HepG2 (cell line): ENCODE data around the gene TK2. TPM values are rescaled to one million over a fixed set of nuclear protein-coding genes. Genes with fewer than 3 reads are reported as not detected.
A peak's percentile ranks its signal among the peaks of the same experiment; 100 is the strongest.

ENCODE experiments used
- ATAC-seq: fragments of 200-7000 bp; cut with Tn5 transposase; 3 replicates; pipeline ENCODE4 v1.9.1; 2020; ENCODE audit warnings: mild to moderate bottlenecking, moderate library complexity
- BruUV-seq: library from RNA; stranded (reverse); fragments of 400-500 nt; replicated peaks from 2 replicates; lab custom pipeline; 2021; lab: Mats Ljungman, UMichigan
- CTCF ChIA-PET: fragments of 300-600 bp; formaldehyde crosslinking; extraction: SDS; loops from one replicate; lab custom pipeline; 2021; ENCODE audit warnings: low total read pairs, inconsistent platforms, low intra/inter-chr PET ratio; lab: Yijun Ruan, JAX
- POLR2A ChIA-PET: fragments of 350-600 bp; sonication (Branson Sonifier 250); formaldehyde crosslinking; loops from one replicate; lab custom pipeline; 2020; ENCODE audit warnings: antibody characterized with exemption, inconsistent platforms; lab: Yijun Ruan, JAX
- DNase-seq: peaks from one replicate; pipeline ENCODE4 v3.0.0-alpha.2; 2015; ENCODE audit warnings: low spot score
- FAIRE-seq: peaks from 3 replicates; lab custom pipeline; 2011; peaks lifted over from hg19 to GRCh38; lab: Jason Lieb, UNC
- H2AFZ ChIP-seq: one replicate; pipeline ENCODE4 v1.6.1; 2011; ENCODE audit warnings: low read length, inconsistent platforms
- H3K27ac ChIP-seq: fragments of 300-600 bp; 3 replicates; pipeline ENCODE4 v1.8.0; 2011; ENCODE audit warnings: mixed run types, mild to moderate bottlenecking, mixed read lengths, low read length, inconsistent platforms; ENCODE audit not compliant: insufficient read depth; ENCODE audit errors: extremely low read length
- H3K27me3 ChIP-seq, 2 experiments: fragments of 200-600 bp in 1 of 2; 2 replicates in 1 of 2; 3 replicates in 1 of 2; pipeline versions ENCODE4 v1.6.0 to v1.8.0; 2011; ENCODE audit warnings: low read length in 2 of 2, mild to moderate bottlenecking in 2 of 2, moderate library complexity in 2 of 2, inconsistent platforms in 1 of 2; ENCODE audit not compliant: insufficient read depth in 2 of 2, control insufficient read depth in 1 of 2
- H3K36me3 ChIP-seq, 2 experiments: fragments of 200-600 bp in 1 of 2; replicated peaks in 1 of 2; 2 replicates in 1 of 2; 3 replicates in 1 of 2; pipeline versions ENCODE4 v1.5.1 to v1.8.0; 2011; ENCODE audit warnings: low read length in 2 of 2, inconsistent platforms in 1 of 2; ENCODE audit not compliant: insufficient read depth in 2 of 2, control insufficient read depth in 1 of 2
- H3K4me1 ChIP-seq: 2 replicates; pipeline ENCODE4 v1.5.1; 2012; ENCODE audit warnings: low read length, inconsistent platforms; ENCODE audit not compliant: insufficient read depth
- H3K4me2 ChIP-seq: 2 replicates; pipeline ENCODE4 v1.6.0; 2011; ENCODE audit warnings: low read depth, low read length, inconsistent platforms
- H3K4me3 ChIP-seq, 3 experiments: fragments of 200-600 bp in 1 of 3; sonication (generic), shearing (Covaris generic) in 1 of 3; replicated peaks in 1 of 3; 2 replicates each; pipeline ENCODE4 v1.5.1; 2011 to 2016; ENCODE audit warnings: low read length in 3 of 3, inconsistent platforms in 2 of 3, low read depth in 2 of 3, mild to moderate bottlenecking in 2 of 3, control low read depth in 1 of 3, mixed read lengths in 1 of 3; ENCODE audit not compliant: insufficient read depth in 1 of 3
- H3K79me2 ChIP-seq: one replicate; pipeline ENCODE4 v1.6.1; 2011; ENCODE audit warnings: low read length, inconsistent platforms; ENCODE audit not compliant: insufficient read depth
- H3K9ac ChIP-seq: 2 replicates; pipeline ENCODE4 v1.6.0; 2011; ENCODE audit warnings: mild to moderate bottlenecking, low read depth, low read length, inconsistent platforms; ENCODE audit not compliant: insufficient read depth
- H3K9me3 ChIP-seq: 2 replicates; pipeline ENCODE4 v1.5.1; 2012; ENCODE audit warnings: mild to moderate bottlenecking, low read length
- H4K20me1 ChIP-seq: 2 replicates; pipeline ENCODE4 v1.6.0; 2011; ENCODE audit warnings: inconsistent platforms, mild to moderate bottlenecking, low read length, moderate library complexity; ENCODE audit not compliant: insufficient read depth
- MAFG ChIP-seq: sonication (generic); formaldehyde crosslinking; IDR thresholded peaks from 2 replicates; pipeline ENCODE4 v1.5.1; 2020; ENCODE audit warnings: mild to moderate bottlenecking, missing genetic modification reagents
- MATR3 ChIP-seq: sonication (generic); formaldehyde crosslinking; IDR thresholded peaks from 2 replicates; pipeline ENCODE4 v1.4.0; 2020; ENCODE audit warnings: missing genetic modification reagents
- ZNF580 ChIP-seq: IDR thresholded peaks from 2 replicates; pipeline ENCODE4 v1.6.1; 2016; ENCODE audit warnings: low read depth, borderline replicate concordance
- ZNF768 ChIP-seq: sonication (generic); formaldehyde crosslinking; IDR thresholded peaks from 2 replicates; pipeline ENCODE4 v1.4.0; 2020; ENCODE audit warnings: missing genetic modification reagents
- ZSCAN21 ChIP-seq: sonication (generic); formaldehyde crosslinking; IDR thresholded peaks from 2 replicates; pipeline ENCODE4 v1.8.0; 2022; ENCODE audit warnings: mild to moderate bottlenecking, missing genetic modification reagents, moderate library complexity, borderline replicate concordance
- WGBS: methylation state at CpG from one replicate; pipeline ENCODE4 v1.1.6; 2017; ENCODE audit warnings: low lambda C conversion rate; 5-methylcytosine and 5-hydroxymethylcytosine counted together
- in situ Hi-C: cut with HindIII; loops from 2 replicates; pipeline ENCODE4 v1.10.0; 2017; ENCODE audit warnings: low pct_unique_long_range_greater_than_20kb; ENCODE audit not compliant: extremely low pct_ligation_motif_present
- intact Hi-C: fragments of 100-400 bp; cut with micrococcal nuclease; formaldehyde crosslinking; loops from one replicate; pipeline ENCODE4 v1.10.0; 2022; ENCODE audit not compliant: unreplicated experiment
- polyA plus RNA-seq, 8 experiments: library from polyadenylated mRNA; depleted of rRNA in 3 of 8; stranded (reverse) in 7 of 8; unstranded in 1 of 8; fragments of >200 nt; fragmentation: Illumina TruSeq in 4 of 8; extraction: Trizol in 4 of 8; gene quantifications; 2 replicates each; pipeline versions ENCODE4 v1.2.1 to v1.2.3, GENCODE V29; 2011 to 2016; ENCODE audit warnings: low read depth in 4 of 8, missing spikeins in 1 of 8, mixed read lengths in 1 of 8; ENCODE audit not compliant: insufficient read depth in 1 of 8
- small RNA-seq, 3 experiments: library from RNA; depleted of rRNA; stranded (forward); fragments of <200 nt; gene quantifications; one replicate each; pipeline ENCODE3, GENCODE V24; 2012; ENCODE audit warnings: low read depth in 2 of 3, low replicate concordance in 1 of 3; ENCODE audit not compliant: insufficient read length in 3 of 3, insufficient read depth in 2 of 3
- total RNA-seq, 5 experiments: library from RNA; depleted of rRNA; stranded (reverse); fragments of >200 nt; fragmentation: Illumina TruSeq; extraction: Trizol; gene quantifications; 2 replicates each; pipeline ENCODE4 v1.2.3, GENCODE V29; 2016; ENCODE audit warnings: low read depth in 1 of 5

TK2 gene
- total and polyA plus RNA-seq, 2 of the 13 experiments (the other 11 are each of a cell fraction or from before 2014, with no cell fraction given) = 18.7 to 21.0 TPM

DNA sequence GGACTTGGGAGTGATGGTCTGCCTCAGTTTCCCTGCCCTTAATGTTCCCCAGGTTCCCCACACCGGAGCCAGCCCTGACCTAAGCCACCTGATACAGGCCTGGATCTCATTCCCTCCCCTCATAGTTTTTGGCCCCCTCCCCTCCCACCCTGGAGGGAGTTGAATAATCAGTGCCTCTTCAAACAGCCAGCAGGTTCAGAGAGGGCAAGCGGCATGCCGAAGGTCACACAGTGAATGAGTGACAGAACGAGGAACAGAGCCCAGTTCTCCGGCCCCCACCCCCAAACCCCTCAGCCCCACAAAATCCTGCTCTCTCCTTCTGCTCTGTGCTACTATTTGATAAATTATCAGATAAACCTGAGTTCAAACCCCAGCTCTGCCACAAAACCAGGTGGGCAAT, 91.6 kb downstream of the TK2 start:
- no peak overlapping the region for H3K27ac ChIP-seq
- ATAC-seq = no peak
- no peak for FAIRE-seq
- WGBS = 61% methylated on average over 5 of the region's 5 CpGs
- H2AFZ ChIP-seq = no peak overlapping the region
- intact Hi-C loops (no loop called here), in situ Hi-C loops (no loop called here)
- BruUV-seq = no TSS peak
- no peaks in the 10 kb centered on the region for H3K9me3 ChIP-seq
- H3K9ac ChIP-seq = no peak overlapping the region
- CTCF ChIA-PET = no interaction called here
- H3K4me3 ChIP-seq = no peak overlapping the region
- POLR2A ChIA-PET = no interaction called here
- H3K4me1 ChIP-seq = peaks cover 14% of the 10 kb centered on the region
- H3K27me3 ChIP-seq = peaks cover 0 to 12% of the 10 kb centered on the region in 2 experiments; a peak in 2 of 5 replicates
- no peaks in the 10 kb centered on the region for H3K79me2 ChIP-seq
- no peak overlapping the region for H3K4me2 ChIP-seq
- no peak for DNase-seq
- TF ChIP-seq ZSCAN21 (CRISPR knock-in tag) (no peak), ZNF580 (no peak), MATR3 (CRISPR knock-in tag) (no peak), ZNF768 (CRISPR knock-in tag) (peak; percentile 91), MAFG (CRISPR knock-in tag) (peak; percentile 25; the same call in 1 of the 2 replicates)
- no peaks in the 10 kb centered on the region for H3K36me3 ChIP-seq
- no peaks in the 10 kb centered on the region for H4K20me1 ChIP-seq

Small RNA genes within 50 kb of the gene (small RNA-seq; reads per million reads assigned to genes)
- 0 reads per million in 3 experiments for gene CKLF-CMTM1

Other genes with a start within 250 kb of the TK2 start
- gene CDH5, start 183.4 kb downstream of the TK2 start, total RNA-seq (2016; rRNA removed; fragmentation: Illumina TruSeq; extraction: Trizol) = 0.34 and 0.71 TPM in 2 replicates
- gene CDH5, start 183.4 kb downstream of the TK2 start, polyA plus RNA-seq (2011; rRNA removed) = 1.0 and 1.1 TPM in 2 replicates
- 0.29 and 0.53 TPM in 2 replicates for gene BEAN1, start 122.8 kb downstream of the TK2 start, total RNA-seq (2016; rRNA removed; fragmentation: Illumina TruSeq; extraction: Trizol)
- 1.4 and 3.9 TPM in 2 replicates for gene BEAN1, start 122.8 kb downstream of the TK2 start, polyA plus RNA-seq (2011; rRNA removed)
- 83.0 and 120 TPM in 2 replicates for gene CKLF, start 2.5 kb upstream of the TK2 start, total RNA-seq (2016; rRNA removed; fragmentation: Illumina TruSeq; extraction: Trizol)
- 152 and 167 TPM in 2 replicates for gene CKLF, start 2.5 kb upstream of the TK2 start, polyA plus RNA-seq (2011; rRNA removed)
- 1.7 and 1.9 TPM in 2 replicates for gene CMTM1, start 16.3 kb upstream of the TK2 start, total RNA-seq (2016; rRNA removed; fragmentation: Illumina TruSeq; extraction: Trizol)
- gene CMTM1, start 16.3 kb upstream of the TK2 start, polyA plus RNA-seq (2011; rRNA removed) = 2.9 and 3.0 TPM in 2 replicates
- gene CMTM2, start 29.3 kb upstream of the TK2 start, total RNA-seq (2016; rRNA removed; fragmentation: Illumina TruSeq; extraction: Trizol) = not detected in 2 replicates
- gene CMTM2, start 29.3 kb upstream of the TK2 start, polyA plus RNA-seq (2011; rRNA removed) = not detected in 2 replicates
- gene CMTM3, start 54.6 kb upstream of the TK2 start, total RNA-seq (2016; rRNA removed; fragmentation: Illumina TruSeq; extraction: Trizol) = 20.6 and 29.2 TPM in 2 replicates
- gene CMTM3, start 54.6 kb upstream of the TK2 start, polyA plus RNA-seq (2011; rRNA removed) = 48.7 and 62.0 TPM in 2 replicates
- gene CMTM4, start 146.6 kb upstream of the TK2 start, total RNA-seq (2016; rRNA removed; fragmentation: Illumina TruSeq; extraction: Trizol) = 32.0 and 44.1 TPM in 2 replicates
- gene CMTM4, start 146.6 kb upstream of the TK2 start, polyA plus RNA-seq (2011; rRNA removed) = 36.3 and 41.3 TPM in 2 replicates
- gene DYNC1LI2, start 201.5 kb upstream of the TK2 start, total RNA-seq (2016; rRNA removed; fragmentation: Illumina TruSeq; extraction: Trizol) = 107 and 135 TPM in 2 replicates
- gene DYNC1LI2, start 201.5 kb upstream of the TK2 start, polyA plus RNA-seq (2011; rRNA removed) = 65.5 and 67.7 TPM in 2 replicates